ENCODE data around the gene B3GALT5.

B3GALT5 gene

DNA sequence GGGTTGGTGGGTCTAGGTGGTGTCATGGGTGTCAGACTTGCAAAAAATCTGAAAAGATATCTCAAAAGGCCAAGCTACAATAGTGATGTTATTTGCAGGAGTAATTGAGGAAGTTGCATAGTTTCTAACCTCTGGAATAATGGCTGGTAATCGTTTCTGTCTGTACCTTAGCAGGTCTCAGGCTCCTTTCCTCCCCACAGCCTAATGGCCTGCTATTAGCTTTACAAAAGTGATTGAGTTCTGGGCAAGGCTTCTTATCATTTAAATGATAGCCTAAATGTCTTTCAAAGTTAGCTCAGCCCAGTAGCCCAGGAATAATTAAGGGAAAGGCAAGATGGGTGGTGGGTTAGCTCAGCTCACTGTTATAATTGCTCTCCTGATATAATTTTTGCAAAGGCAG lies 94.6 kb downstream of the B3GALT5 start:
- peak overlapping the region; percentile 35; the same call in 1 of the 2 replicates for H3K9ac ChIP-seq (ENCODE audit: low read depth, low read length)
- H3K4me1 ChIP-seq (ENCODE audit: insufficient read depth, low read length): peaks cover 24% of the 10 kb centered on the region

GRCh38 chr21:39710866-39711265 lies 98.1 kb downstream of the B3GALT5 start:
- Histone ChIP-seq H3K27me3 (ENCODE audit: insufficient read depth, low read length) (no peaks in the 10 kb centered on the region), H3K9ac (ENCODE audit: low read depth, low read length) (no peak overlapping the region), H3K27ac (ENCODE audit: low read length) (no peak overlapping the region), H3K4me1 (ENCODE audit: insufficient read depth, low read length) (peaks cover 20% of the 10 kb centered on the region), H3K9me3 (ENCODE audit: insufficient read depth, low read depth, low read length) (no peaks in the 10 kb centered on the region; the same call in 1 of the 2 replicates), H3K36me3 (ENCODE audit: insufficient read depth, low read depth, low read length) (no peaks in the 10 kb centered on the region), H3K4me3 (ENCODE audit: low read length) (no peak overlapping the region)

More for the DNA sequence above, 94.6 kb downstream of the B3GALT5 start:
- Histone ChIP-seq H3K36me3 (ENCODE audit: insufficient read depth, low read depth, low read length) (no peaks in the 10 kb centered on the region), H3K4me3 (ENCODE audit: low read length) (peak overlapping the region; percentile 45; the same call in 1 of the 2 replicates), H3K27ac (ENCODE audit: low read length) (peak overlapping the region; percentile 90), H3K27me3 (ENCODE audit: insufficient read depth, low read length) (no peaks in the 10 kb centered on the region), H3K9me3 (ENCODE audit: insufficient read depth, low read depth, low read length) (peaks cover 11% of the 10 kb centered on the region; the same call in 1 of the 2 replicates)

GRCh38 chr21:39712273-39712672 lies 99.5 kb downstream of the B3GALT5 start:
- Histone ChIP-seq H3K9ac (ENCODE audit: low read depth, low read length) (no peak overlapping the region), H3K9me3 (ENCODE audit: insufficient read depth, low read depth, low read length) (no peaks in the 10 kb centered on the region), H3K4me3 (ENCODE audit: low read length) (no peak overlapping the region), H3K27me3 (ENCODE audit: insufficient read depth, low read length) (no peaks in the 10 kb centered on the region), H3K27ac (ENCODE audit: low read length) (no peak overlapping the region), H3K36me3 (ENCODE audit: insufficient read depth, low read depth, low read length) (no peaks in the 10 kb centered on the region), H3K4me1 (ENCODE audit: insufficient read depth, low read length) (peaks cover 13% of the 10 kb centered on the region)

DNA sequence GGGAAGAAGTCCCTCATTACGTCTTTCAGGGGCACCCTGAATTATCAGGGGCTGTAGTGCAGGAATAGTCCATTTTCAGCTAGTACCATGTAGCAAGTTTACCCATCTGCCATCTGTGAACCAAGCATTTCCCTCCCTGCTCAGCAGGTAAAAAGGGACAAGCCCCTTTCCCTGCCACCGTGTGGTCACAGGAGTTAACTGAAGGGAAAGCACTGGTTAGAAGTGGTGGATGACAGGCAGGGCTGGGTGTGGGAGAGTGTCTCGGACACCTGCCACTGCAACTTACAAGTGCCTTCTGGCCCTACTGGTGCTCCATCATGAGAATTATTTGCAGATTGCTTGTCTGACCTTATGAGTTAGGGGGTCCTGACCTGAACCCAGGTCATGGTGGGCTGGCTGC lies 100.2 kb downstream of the B3GALT5 start:
- Histone ChIP-seq H3K36me3 (ENCODE audit: insufficient read depth, low read depth, low read length) (no peaks in the 10 kb centered on the region), H3K4me3 (ENCODE audit: low read length) (no peak overlapping the region), H3K27ac (ENCODE audit: low read length) (no peak overlapping the region), H3K9me3 (ENCODE audit: insufficient read depth, low read depth, low read length) (no peaks in the 10 kb centered on the region), H3K9ac (ENCODE audit: low read depth, low read length) (no peak overlapping the region), H3K4me1 (ENCODE audit: insufficient read depth, low read length) (peaks cover 6% of the 10 kb centered on the region; the same call in 1 of the 2 replicates), H3K27me3 (ENCODE audit: insufficient read depth, low read length) (no peaks in the 10 kb centered on the region)

- Histone ChIP-seq H3K27me3 (ENCODE audit: insufficient read depth, low read length) (no peaks in the 10 kb centered on the region), H3K4me3 (ENCODE audit: low read length) (no peak overlapping the region), H3K9ac (ENCODE audit: low read depth, low read length) (no peak overlapping the region), H3K4me1 (ENCODE audit: insufficient read depth, low read length) (peaks cover 4% of the 10 kb centered on the region; the same call in 1 of the 2 replicates), H3K9me3 (ENCODE audit: insufficient read depth, low read depth, low read length) (no peaks in the 10 kb centered on the region), H3K36me3 (ENCODE audit: insufficient read depth, low read depth, low read length) (no peaks in the 10 kb centered on the region), H3K27ac (ENCODE audit: low read length) (no peak overlapping the region)
These were observed 101.2 kb downstream of the B3GALT5 start for GRCh38 chr21:39713905-39714304.

- H3K4me3 ChIP-seq (ENCODE audit: low read length): no peak overlapping the region
- no peak overlapping the region for H3K27ac ChIP-seq (ENCODE audit: low read length)
- H3K27me3 ChIP-seq (ENCODE audit: insufficient read depth, low read length): no peaks in the 10 kb centered on the region
- H3K4me1 ChIP-seq (ENCODE audit: insufficient read depth, low read length): no peaks in the 10 kb centered on the region
- no peaks in the 10 kb centered on the region for H3K36me3 ChIP-seq (ENCODE audit: insufficient read depth, low read depth, low read length)
- no peaks in the 10 kb centered on the region for H3K9me3 ChIP-seq (ENCODE audit: insufficient read depth, low read depth, low read length)
- H3K9ac ChIP-seq (ENCODE audit: low read depth, low read length): no peak overlapping the region
These were observed 101.6 kb downstream of the B3GALT5 start for GRCh38 chr21:39714331-39714730.

DNA sequence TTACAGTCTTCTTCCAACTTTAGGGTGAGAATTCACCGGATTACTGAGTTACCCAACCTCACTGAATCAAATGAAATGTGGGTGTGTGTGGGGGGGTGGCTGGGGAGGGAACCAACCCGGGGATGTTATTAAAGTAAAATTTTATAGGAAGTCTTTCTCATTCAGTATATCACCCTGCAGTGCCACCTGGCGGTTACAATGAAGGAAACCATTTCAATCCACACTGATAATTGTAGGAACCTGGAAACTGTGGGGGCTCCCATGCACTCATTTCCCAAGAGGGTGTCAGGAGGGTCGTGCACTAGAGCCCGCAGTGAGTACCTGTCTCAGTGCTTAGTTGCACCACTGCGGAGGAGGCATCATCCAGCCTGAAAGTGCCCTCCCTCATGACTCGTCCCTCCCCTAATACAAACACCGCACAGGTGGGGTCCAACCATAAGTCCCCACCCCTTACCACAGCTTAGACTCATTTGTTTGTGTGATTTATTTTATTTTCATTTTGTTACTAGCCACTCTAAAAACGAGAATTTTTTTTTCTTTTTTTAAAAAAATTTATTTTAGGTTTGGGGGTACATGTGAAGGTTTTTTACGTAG lies 103.2 kb downstream of the B3GALT5 start:
- no peaks in the 10 kb centered on the region for H3K9me3 ChIP-seq (ENCODE audit: insufficient read depth, low read depth, low read length)
- H3K4me3 ChIP-seq (ENCODE audit: low read length): no peak overlapping the region
- no peak overlapping the region for H3K9ac ChIP-seq (ENCODE audit: low read depth, low read length)
- no peaks in the 10 kb centered on the region for H3K4me1 ChIP-seq (ENCODE audit: insufficient read depth, low read length)
- no peak overlapping the region for H3K27ac ChIP-seq (ENCODE audit: low read length)
- no peaks in the 10 kb centered on the region for H3K36me3 ChIP-seq (ENCODE audit: insufficient read depth, low read depth, low read length)
- no peaks in the 10 kb centered on the region for H3K27me3 ChIP-seq (ENCODE audit: insufficient read depth, low read length)

GRCh38 chr21:39720126-39720778 lies 107.5 kb downstream of the B3GALT5 start:
- no peaks in the 10 kb centered on the region for H3K36me3 ChIP-seq (ENCODE audit: insufficient read depth, low read depth, low read length)
- H3K9me3 ChIP-seq (ENCODE audit: insufficient read depth, low read depth, low read length): peaks cover 5% of the 10 kb centered on the region; the same call in 1 of the 2 replicates
- no peak overlapping the region for H3K27ac ChIP-seq (ENCODE audit: low read length)
- H3K27me3 ChIP-seq (ENCODE audit: insufficient read depth, low read length): no peaks in the 10 kb centered on the region
- no peaks in the 10 kb centered on the region; the same call in 1 of the 2 replicates for H3K4me1 ChIP-seq (ENCODE audit: insufficient read depth, low read length)
- no peak overlapping the region for H3K9ac ChIP-seq (ENCODE audit: low read depth, low read length)
- no peak overlapping the region for H3K4me3 ChIP-seq (ENCODE audit: low read length)

- Histone ChIP-seq H3K36me3 (ENCODE audit: insufficient read depth, low read depth, low read length) (no peaks in the 10 kb centered on the region), H3K27ac (ENCODE audit: low read length) (no peak overlapping the region), H3K27me3 (ENCODE audit: insufficient read depth, low read length) (no peaks in the 10 kb centered on the region), H3K9ac (ENCODE audit: low read depth, low read length) (no peak overlapping the region), H3K4me1 (ENCODE audit: insufficient read depth, low read length) (peaks cover 3% of the 10 kb centered on the region), H3K4me3 (ENCODE audit: low read length) (no peak overlapping the region), H3K9me3 (ENCODE audit: insufficient read depth, low read depth, low read length) (peaks cover 5% of the 10 kb centered on the region; the same call in 1 of the 2 replicates)
These were observed 109.1 kb downstream of the B3GALT5 start for GRCh38 chr21:39721885-39722284.

Data from iPS-20b (cell line).